AG08395 (cell line): ENCODE measurements around the gene PSENEN.
A peak's percentile ranks its signal among the peaks of the same experiment; 100 is the strongest.

Experiments used
- DNase-seq: peaks from one replicate; pipeline ENCODE4 v3.0.0; 2012; ENCODE audit warnings: mixed read lengths, low spot score

The PSENEN gene

GRCh38 chr19:35773020-35773806 lies 27.8 kb downstream of the PSENEN start:
- DNase-seq, result no peak

DNA sequence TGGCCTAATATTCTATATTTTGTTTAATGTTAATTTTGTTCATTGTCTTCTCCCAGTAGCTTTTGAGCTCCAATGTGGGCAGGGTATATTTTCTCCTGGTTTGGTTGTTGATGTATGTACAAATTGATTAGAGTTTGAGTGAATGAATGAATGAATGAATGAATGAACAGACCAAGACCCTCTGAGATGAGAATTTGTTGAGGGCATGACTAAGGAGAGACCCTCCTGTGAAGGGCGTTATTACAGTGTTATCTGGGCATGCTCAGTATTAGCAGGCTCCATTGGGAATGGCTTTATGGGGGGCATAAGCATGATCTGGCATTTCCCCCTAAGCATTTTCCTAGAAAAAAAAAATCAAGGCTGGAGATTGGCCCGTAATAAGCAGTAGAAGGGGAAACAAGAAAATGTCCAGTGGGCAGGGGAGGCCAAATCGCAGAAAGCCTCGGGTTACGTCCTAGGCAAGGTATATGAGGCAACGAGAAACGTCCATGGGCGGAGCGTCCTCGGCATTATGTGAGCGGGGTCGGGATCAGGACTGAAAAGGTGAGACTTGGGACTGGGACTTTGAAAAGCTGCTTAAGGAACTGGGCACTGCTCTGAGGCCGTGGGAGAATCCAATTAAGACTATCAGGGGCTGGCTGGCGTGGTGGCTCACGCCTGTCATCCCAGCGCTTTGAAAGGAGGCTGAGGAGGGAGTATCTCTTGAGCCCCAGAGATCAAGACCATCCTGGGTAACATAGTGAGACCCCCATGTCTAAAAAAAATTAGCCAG lies 29.0 kb downstream of the PSENEN start:
- DNase-seq, result no peak

DNA sequence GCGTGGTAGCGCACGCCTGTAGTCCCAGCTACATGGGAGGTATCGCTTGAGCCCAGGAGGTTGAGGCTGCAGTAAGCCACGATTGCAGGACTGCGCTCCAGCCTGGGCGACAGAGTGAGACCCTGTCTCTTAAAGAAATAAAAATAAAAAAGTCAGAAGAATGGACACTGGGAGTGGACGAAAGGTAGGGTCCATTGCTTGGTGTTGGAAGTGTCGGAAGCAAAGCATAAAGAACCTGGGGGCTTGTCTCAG lies 29.5 kb downstream of the PSENEN start:
- DNase-seq, result no peak

DNA sequence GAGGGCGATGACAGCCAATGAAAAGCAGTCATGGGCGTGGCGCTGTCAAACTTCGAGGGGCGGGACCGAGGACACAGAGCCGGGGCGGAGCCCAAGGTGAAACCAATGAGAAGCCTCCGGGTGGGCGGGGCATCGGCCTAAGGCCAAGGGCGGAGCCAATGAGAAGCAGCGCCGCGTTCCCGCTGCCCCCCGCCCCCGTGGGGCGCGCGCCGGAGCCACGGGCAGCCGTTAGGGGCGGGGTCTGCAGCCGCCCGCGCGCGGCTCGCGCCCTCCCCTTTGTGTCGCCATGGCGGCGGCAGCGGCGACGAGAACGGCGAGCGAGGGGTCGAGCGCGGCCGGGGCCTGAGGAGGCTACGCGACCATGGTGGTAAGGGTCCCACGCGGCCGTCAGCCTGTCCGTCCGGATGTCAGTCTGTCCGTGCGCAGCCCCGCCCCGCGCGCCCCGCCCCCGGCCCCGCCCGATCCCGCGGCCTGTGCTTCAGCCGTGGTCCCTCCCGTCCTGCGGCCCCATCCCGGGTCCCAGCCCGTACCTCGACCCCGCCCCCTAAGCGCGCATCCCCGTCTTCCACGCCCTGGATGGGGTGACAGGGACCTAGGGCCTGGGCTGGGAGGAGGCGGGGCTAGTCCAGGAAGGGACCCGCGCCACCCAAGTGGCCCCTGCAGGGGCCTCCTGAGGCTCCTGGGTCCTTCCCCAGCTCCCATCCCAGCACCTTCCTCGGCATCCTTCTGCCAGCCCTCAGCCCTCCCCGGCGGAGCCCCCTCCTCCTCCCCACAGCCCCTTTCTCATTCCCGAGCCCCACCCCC lies 30.0 kb downstream of the PSENEN start, which contains the start of gene ARHGAP33:
ARHGAP33 (plus strand) TSS at position 267 of the 804 bp plus-strand sequence; CDS start at position 362, 95 bp downstream.
- peak; percentile 99 for DNase-seq

DNA sequence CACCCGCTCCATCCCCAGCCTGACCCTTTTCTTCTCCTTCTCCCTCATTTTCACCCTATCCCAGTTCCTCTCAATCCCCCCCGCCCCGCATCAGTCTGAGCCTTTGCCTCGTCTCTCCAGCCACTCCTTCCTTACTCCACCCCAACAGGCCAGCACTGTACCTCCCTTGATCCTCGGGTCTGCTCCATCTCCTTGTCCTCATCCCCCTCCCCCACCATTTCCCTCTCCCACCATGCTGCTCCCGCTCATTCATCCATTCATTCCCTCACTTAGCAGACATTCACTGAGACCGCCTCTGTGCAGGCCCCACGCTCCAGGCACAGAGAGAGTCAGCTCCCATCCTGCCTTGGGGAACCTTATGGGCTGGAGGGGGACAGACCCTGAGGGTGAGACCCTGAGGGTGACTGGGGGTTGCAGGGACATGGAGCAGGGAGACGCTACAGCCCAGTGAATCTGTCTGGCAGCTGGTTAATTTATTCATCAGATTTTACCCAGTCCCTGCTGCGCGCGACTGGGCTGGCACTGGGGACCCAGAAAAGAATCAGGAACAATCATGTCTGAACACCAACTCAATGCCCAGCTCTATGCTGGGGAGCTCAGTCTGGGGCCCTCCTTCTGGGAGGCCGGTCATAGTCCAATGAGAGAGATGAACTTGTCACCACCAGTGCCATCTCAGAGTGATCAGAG lies 30.8 kb downstream of the PSENEN start:
- DNase-seq, result no peak

GRCh38 chr19:35777086-35777841 lies 31.8 kb downstream of the PSENEN start:
- DNase-seq, result no peak

DNA sequence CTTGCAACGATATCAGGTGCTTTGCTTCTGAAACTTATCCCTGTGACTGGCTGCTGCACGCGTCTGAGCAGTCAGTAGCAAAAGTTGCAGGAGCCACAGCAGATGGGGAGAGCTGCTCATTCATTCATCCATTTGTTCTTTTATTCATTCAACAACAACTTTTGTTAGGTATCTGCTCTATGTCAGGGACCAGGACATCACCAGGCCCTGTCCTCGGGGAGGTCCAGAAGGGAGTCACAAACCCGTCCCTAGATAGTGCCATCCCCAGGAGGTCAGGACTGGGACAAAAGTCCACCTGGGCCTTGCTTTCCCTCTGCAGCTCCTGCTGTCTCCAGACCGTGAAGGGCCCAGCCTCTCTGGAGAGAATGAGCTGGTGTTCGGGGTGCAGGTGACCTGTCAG lies 32.5 kb downstream of the PSENEN start:
- DNase-seq, result no peak

- no peak for DNase-seq
Measured at GRCh38 chr19:35779033-35779432, 33.6 kb downstream of the PSENEN start.

- DNase-seq, result no peak
Measured at GRCh38 chr19:35780058-35780457, 34.6 kb downstream of the PSENEN start.

- no peak for DNase-seq
Measured at GRCh38 chr19:35780717-35781116, 35.3 kb downstream of the PSENEN start.

- no peak for DNase-seq
Measured at GRCh38 chr19:35781650-35782049, 36.2 kb downstream of the PSENEN start.

DNA sequence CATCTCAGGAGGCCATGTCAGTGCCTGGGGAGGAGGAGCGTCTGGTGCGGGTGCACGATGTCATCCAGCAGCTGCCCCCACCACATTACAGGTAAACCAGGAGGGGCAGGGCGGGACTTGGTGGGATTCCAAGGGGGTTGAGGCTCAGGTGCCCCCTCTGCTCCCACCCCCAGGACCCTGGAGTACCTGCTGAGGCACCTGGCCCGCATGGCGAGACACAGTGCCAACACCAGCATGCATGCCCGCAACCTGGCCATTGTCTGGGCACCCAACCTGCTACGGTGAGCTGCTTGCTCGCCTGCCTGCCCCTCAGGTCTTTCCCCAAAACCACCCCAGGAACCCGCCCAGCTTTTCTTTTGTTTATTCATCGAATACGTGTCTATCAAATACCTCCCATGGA lies 37.1 kb downstream of the PSENEN start:
- no peak for DNase-seq

DNA sequence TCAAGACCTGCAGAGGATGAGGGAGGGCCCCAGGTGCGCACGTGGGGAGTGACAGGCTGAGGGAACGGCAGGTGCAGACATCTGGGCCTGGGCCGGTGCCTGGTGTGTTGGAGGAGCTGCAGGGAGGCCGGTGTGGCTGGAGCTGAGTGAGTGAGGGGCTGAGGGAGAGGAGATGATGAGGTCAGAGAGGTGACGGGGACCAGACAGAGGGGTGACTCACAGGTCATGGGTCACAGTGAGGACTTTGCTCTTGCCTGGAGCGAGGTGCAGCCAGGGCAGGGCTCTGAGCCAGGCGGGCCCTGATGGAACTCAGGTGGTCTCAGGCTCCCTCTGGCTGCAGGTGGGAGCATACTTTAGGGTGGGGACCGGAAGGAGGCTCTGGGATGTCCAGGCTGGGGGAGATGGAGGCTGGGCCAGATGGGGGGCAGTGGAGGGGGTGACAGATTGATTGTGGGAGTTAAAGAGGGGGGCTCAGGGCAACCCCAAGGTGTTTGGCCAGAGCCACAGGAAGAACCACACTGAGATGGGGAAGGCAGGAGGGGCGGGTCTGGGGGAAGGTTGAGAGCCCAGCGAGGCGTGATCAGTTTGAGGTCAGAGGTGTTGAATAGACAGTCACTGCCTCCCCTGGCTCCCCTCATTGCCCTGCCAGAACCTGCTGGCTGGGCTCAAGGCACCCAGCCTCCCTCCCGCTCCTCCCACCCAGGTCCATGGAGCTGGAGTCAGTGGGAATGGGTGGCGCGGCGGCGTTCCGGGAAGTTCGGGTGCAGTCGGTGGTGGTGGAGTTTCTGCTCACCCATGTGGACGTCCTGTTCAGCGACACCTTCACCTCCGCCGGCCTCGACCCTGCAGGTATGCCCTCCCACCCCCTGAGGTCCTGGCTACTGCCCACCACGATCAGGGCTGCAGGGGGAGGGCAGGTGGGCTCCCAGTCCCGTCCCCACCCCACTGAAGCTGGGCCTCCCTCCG lies 38.3 kb downstream of the PSENEN start:
- DNase-seq, result no peak

DNA sequence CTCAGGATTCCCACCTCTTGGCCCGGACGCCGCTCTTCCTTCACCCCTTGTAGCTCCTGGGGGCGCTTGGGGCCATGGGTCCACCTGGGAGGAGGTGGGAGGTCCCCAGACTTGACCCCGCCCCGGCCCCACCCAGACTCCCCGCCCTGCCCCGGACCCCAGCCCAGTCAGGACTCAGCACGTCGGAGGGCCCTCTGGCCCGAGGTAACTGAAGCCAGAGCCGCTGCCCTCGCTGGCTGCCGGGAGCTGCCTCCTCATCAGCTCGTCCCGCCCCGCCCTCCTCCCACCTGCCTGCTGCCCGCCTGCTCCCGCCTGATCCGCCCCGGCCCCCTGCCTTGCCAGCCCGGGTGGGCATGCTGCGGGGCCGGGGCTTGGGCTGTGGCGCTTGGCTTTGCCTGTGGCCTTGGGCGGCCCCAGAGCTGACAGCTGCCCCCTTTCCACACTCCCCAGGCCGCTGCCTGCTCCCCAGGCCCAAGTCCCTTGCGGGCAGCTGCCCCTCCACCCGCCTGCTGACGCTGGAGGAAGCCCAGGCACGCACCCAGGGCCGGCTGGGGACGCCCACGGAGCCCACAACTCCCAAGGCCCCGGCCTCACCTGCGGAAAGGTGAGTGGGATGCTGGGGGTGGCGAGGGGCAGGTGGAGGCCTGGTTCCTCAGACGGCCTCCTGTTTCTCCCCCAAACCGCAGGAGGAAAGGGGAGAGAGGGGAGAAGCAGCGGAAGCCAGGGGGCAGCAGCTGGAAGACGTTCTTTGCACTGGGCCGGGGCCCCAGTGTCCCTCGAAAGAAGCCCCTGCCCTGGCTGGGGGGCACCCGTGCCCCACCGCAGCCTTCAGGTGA lies 39.3 kb downstream of the PSENEN start:
- no peak for DNase-seq

DNA sequence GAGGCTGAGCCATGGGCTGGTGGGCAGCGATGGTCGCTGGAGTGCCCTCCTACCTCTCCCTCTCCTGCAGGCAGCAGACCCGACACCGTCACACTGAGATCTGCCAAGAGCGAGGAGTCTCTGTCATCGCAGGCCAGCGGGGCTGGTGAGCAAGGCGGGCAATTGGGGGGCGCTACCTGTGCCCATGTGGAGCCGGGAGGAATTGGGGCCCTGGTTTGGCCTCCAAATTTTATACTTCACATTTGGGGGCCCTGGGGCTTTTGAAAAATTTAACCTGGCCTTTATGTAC lies 39.8 kb downstream of the PSENEN start:
- DNase-seq, result no peak

DNA sequence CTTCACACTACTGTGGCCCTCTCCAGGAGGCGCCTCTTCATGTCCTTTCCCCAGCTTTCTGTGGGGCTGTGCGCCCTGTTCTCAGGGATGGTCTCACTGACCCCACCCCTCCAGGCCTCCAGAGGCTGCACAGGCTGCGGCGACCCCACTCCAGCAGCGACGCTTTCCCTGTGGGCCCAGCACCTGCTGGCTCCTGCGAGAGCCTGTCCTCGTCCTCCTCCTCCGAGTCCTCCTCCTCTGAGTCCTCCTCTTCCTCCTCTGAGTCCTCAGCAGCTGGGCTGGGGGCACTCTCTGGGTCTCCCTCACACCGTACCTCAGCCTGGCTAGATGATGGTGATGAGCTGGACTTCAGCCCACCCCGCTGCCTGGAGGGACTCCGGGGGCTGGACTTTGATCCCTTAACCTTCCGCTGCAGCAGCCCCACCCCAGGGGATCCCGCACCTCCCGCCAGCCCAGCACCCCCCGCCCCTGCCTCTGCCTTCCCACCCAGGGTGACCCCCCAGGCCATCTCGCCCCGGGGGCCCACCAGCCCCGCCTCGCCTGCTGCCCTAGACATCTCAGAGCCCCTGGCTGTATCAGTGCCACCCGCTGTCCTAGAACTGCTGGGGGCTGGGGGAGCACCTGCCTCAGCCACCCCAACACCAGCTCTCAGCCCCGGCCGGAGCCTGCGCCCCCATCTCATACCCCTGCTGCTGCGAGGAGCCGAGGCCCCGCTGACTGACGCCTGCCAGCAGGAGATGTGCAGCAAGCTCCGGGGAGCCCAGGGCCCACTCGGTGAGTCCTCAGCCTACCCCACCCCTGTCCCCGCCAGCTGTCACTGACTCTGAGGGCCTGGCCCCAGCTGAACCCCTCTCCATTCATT lies 41.1 kb downstream of the PSENEN start:
- no peak for DNase-seq

- no peak for DNase-seq
Measured at GRCh38 chr19:35787227-35787799, 41.9 kb downstream of the PSENEN start.
